HFF-Myc (cell line): ENCODE data around the gene FGF4.

Source experiments
- DNase-seq: peaks from one replicate; pipeline ENCODE4 v3.0.0-alpha.2; 2011; ENCODE audit warnings: low read depth; ENCODE audit errors: extremely low read depth
- H3K4me3 ChIP-seq: replicated peaks from 2 replicates; pipeline ENCODE4 v1.5.1; 2011; ENCODE audit warnings: low read depth, mild to moderate bottlenecking, control low read depth, low read length
- CTCF ChIP-seq: IDR thresholded peaks from 2 replicates; pipeline ENCODE4 v1.5.1; 2012; ENCODE audit warnings: mild to moderate bottlenecking, low read depth, low read length, control low read depth; ENCODE audit errors: missing control alignments

FGF4 gene

GRCh38 chr11:69796063-69796462 lies 20.9 kb upstream of the FGF4 start:
- no peak for DNase-seq
- no peak for TF ChIP-seq CTCF

GRCh38 chr11:69791276-69792180 lies 16.4 kb upstream of the FGF4 start:
- DNase-seq = peak; percentile 38
- H3K4me3 ChIP-seq = no peak overlapping the region
- no peak for TF ChIP-seq CTCF

More at GRCh38 chr11:69796063-69796462, 20.9 kb upstream of the FGF4 start:
- no peak overlapping the region for H3K4me3 ChIP-seq

- TF ChIP-seq CTCF = no peak
- DNase-seq = no peak
- H3K4me3 ChIP-seq = no peak overlapping the region
Measured at GRCh38 chr11:69788956-69789355, 13.8 kb upstream of the FGF4 start.

GRCh38 chr11:69787906-69788305 lies 12.8 kb upstream of the FGF4 start:
- no peak for DNase-seq
- no peak for TF ChIP-seq CTCF
- no peak overlapping the region for H3K4me3 ChIP-seq

- H3K4me3 ChIP-seq = no peak overlapping the region
- no peak for DNase-seq
- no peak for TF ChIP-seq CTCF
Measured at GRCh38 chr11:69787457-69787856, 12.3 kb upstream of the FGF4 start.

- no peak for DNase-seq
- TF ChIP-seq CTCF = no peak
- no peak overlapping the region for H3K4me3 ChIP-seq
Measured at GRCh38 chr11:69781241-69781640, 6.1 kb upstream of the FGF4 start.
